GM21717 (cell line): ENCODE measurements around the gene TTLL7.

ENCODE experiments used
- ATAC-seq: cut with Tn5 transposase; IDR thresholded peaks from one replicate; pipeline ENCODE4 v1.9.1; 2021; ENCODE audit warnings: mild to moderate bottlenecking, moderate library complexity; ENCODE audit not compliant: unreplicated experiment

The TTLL7 gene

DNA sequence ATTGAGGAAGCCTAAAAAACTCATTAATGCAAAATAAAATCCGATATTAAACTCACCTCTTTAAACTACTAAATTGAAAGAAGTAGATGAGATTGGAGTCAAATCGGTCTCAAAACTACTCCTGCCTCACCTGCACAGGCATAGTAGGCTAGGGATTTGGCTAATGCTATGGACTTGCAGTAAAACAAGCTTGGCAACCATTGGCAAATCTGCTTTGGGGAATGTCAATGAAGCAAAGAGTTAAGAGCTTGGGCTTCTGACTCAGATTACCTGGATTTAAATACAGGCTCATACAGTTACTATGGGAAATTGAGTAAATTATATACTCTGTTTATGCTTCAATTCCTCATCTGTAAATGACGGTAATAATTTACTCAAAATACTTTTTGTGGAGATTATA, 111.4 kb downstream of the TTLL7 start:
- ATAC-seq = no peak

DNA sequence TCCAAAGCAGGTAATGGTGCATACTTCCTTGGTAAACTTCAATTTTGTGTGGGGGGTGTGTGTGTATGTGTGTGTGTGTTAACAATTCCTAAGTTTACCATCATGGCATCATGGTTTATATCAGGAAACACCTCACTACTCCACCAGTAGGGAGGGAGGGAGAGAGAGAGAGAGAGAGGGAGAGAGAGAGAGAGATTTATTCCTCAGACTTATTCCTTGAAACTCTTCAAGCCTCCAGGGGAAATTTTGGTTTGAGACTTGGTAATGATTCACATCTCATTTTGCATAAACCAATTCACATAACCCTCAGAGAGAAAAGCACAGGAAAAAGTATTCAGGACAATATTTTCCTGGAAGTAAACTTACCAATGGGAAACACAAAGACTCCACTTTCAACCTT, 115.0 kb downstream of the TTLL7 start:
- no peak for ATAC-seq

GRCh38 chr1:83882906-83883305, 116.0 kb downstream of the TTLL7 start:
- no peak for ATAC-seq

DNA sequence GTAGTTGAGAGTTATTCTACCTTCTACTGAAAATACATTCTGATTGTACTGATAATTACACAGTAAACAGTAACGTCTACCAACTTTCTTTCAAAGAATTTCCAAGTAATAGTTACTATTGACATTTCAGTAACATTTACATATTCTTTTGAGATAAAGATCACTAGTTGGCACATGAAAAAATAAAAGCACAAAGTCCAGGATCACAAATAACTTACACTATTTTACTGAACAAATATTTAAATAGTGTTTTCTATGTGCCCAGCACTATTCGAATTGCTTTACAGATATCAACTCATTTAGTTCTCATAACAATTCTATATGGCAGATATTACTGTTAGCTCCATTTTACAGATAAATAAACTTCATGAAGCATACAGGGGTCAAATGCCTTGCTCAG, 126.4 kb downstream of the TTLL7 start:
- no peak for ATAC-seq

GRCh38 chr1:83864991-83865390, 133.9 kb downstream of the TTLL7 start:
- ATAC-seq = no peak

- ATAC-seq = peak; percentile 94
Observed at GRCh38 chr1:83860490-83861221, 138.3 kb downstream of the TTLL7 start.

DNA sequence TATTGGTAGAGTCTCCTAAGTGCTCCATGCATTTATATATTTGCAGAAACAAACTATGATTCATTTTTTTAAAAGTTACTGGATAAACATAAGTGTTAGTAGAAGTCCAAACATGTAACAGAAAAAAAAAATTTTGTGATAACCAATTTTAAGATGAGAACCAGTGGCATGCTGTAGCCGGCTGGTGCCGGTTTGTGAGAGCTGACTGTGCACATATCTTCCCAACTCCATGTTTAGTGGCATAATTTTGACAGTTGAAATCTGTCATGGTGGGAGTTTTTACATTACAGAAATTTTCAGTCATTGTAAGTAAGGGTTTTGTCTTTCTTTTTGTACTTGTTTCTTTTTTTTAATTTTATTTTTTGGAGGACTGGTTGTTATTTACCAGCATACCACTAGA, 141.2 kb downstream of the TTLL7 start:
- ATAC-seq = no peak

DNA sequence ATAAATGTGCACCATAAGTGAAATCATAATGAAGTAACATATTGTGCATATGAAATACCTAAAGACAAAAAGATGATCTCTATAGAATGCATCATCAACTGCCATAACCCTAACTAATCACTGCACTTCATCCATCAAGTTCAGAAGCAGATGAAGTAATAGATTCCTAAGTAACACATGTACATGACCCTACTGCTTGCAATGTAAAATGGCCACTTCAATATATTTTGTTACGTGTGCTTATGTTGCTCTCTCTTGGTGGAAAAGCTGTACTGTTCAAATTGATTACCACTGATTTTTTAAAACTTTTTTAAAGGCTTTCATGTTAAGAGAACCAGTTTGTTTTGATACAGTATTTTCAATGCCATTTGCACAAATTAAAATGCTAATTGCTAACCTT, 141.8 kb downstream of the TTLL7 start:
- ATAC-seq = no peak

DNA sequence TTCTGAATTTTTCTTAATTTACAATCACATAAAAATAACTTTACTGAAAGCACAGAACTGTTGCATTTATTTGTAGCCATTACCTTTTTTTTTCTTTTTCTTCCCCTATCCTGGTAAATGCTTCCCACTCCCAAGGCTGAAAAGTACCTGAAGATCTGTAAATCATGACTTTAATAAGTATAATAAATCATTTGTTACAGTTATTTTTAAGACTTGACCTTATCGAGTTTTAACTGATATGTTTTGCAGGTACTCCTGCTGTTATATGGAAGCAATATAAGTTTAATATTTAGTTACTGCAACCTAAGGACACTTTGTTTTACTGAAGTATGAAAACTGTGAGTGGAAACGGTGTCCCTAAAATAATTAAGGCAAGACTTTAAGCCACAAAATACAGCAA, 142.6 kb downstream of the TTLL7 start:
- no peak for ATAC-seq

DNA sequence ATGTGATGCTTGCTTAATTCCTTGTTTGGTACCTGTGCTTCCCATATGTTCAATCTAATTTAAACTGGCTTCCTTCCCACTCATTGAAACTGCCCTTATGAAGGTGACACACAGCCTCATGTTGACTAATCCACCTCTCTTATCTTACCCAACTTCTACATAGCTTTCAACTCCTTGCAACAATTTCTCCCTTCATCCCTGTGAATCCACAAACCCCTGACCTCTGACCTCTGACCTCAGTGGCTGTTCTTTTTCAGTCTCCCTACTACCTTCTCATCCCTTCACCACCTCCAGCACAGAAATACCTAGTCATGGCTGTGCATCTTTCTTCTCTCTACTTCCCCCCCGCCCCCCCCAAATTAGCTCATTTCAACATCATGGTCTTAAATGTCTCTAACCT, 144.5 kb downstream of the TTLL7 start:
- no peak for ATAC-seq

DNA sequence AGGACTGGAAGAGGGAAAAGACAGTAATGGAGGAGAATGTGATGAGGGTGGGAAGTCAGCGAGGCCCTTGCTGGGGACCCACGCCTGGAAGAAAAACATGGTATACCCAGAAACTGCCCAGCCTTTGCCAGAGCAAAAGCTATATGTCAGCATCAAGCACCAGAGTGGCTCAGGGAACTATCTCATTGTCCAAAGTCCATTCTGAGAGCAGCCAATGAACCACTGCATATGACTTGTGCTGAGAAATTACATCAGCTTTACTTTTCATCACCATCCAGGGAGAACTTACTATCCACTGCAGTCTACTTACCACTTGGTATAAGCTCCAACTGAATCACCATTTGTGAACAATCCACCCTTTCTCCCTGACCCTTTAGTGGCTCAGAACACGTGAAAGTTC, 148.1 kb downstream of the TTLL7 start:
- ATAC-seq = no peak

DNA sequence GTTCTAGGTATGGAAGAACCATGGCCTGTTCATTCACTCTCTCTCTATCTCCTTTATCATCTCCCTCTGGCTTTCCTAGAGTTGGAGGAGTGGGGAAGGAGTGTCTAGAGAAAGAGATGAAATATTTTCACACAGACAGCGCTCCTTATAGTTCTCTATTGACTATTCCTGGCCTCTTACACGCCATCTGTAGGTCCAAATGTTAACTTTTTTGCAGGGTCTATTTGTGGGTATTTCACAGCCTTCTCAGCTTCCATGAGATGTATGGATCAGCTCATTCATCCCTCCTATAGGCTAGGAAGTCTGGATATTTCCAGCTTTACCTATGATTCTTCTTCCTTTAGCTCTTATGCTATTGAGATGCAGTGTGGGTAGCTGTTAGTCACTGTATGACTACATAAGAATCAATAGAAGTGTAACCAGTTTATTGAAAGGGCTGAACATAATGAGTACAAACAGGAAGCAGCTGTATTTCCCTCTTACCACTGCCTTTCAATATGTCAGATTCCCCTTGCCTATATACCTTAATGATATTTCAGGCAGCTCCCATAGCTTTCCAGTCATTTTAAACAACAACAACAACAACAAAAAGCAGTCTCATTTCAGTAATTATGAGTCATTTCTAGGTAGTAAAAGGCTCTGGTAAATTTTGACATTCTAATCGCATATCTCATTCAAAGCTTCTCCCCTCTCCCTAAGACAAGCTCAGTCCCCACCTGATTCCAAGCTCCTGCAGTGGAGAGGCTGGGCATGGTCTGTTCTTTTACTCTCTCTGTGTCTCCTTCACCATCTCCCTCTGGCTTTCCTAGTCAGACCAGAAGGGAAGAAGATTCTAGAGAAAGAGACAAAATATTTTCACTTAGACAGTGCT, 149.5 kb downstream of the TTLL7 start:
- peak; percentile 83 for ATAC-seq

DNA sequence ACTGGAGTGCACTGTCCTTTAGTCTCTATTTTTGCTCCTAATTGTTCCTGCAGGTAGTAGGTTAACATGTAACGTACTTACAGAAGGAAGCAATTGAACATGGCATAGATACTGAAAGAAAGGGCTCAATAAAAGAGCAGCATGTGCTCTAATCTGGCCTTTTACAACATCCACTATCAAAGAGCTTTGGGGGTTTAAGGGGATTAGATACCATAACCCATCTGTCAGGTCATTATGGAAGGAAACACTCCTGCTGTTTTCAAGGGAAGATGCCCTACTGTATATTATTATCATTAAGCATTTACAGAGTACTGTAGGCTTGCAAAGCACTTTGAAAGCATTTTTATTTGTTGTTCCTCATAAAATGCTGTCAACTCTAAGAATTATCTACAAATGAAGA, 152.8 kb downstream of the TTLL7 start:
- no peak for ATAC-seq

DNA sequence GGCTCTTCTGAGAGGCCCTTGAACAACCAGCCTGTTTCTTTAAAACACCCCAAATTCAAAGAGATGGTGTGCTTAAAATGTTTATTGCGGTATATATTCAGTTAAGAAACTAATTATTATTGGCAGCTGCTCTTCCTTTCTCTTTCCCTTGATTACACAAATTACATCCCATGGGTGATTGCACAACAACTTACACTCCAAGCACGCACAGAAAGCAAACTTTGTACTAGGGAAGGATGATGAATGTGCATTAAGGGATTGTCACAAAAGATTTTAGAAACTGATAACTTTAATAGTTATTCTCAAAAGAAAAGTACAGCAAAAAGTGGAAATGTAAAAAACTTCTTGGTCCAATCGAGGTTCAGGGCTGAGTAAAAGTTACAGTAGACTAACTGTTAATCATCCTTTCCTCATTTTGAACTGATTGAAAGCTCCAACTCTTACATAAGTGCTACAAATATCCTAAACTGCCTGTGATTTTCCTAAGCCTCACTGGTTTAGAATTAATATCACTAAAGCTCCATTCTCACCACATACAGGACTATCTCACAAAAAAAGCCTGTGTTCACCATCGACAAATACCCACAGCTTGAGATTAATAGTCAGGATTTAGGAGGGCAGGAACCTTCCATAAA, 153.4 kb downstream of the TTLL7 start:
- no peak for ATAC-seq

DNA sequence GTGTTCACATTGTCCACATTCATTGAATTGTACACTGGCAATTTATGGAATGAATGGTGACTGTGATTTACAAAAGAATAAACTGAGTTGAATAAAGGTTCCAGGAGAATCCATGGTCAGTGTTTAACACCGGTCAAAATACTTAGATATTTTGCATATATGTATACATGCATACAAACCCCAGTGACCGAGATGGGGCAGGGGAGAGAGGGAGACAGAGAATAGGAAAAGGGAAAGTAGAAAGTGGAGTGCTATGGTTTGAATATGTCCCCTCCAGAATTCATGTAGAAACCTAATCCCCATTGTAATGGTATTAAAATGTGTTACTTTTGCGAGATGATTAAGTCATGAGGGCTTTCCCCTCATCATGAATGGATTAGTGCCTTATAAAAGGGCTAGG, 154.4 kb downstream of the TTLL7 start:
- ATAC-seq = no peak

- ATAC-seq = no peak
Observed at GRCh38 chr1:83839566-83840173, 159.3 kb downstream of the TTLL7 start.

- ATAC-seq = no peak
Observed at GRCh38 chr1:83838573-83838972, 160.4 kb downstream of the TTLL7 start.

GRCh38 chr1:83836543-83836942, 162.4 kb downstream of the TTLL7 start:
- ATAC-seq = no peak

- no peak for ATAC-seq
Observed at GRCh38 chr1:83834621-83835264, 164.2 kb downstream of the TTLL7 start.

DNA sequence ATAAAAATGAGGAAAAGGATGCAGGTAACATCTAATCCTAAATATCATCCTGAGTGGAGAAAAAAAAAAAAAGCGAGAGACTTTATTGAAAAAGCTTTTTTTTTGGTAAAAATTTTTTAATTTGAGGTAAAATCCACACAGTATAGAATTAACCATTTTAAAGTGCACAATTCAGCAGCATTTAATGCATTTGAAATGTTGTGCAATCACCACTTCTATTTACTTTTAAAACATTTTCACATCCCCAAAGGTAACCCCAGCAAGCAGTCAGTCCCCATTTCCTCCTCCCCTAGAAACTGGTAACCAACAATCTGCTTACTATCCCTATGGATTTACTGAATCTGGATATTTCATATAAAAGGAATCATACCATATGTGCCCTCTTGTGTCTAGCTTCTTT, 166.7 kb downstream of the TTLL7 start:
- ATAC-seq = no peak

GRCh38 chr1:83829106-83829505, 169.8 kb downstream of the TTLL7 start:
- ATAC-seq = no peak
